Endothelial cell (in vitro differentiated cells): ENCODE measurements around the gene VIL1. TPM values are rescaled to one million over a fixed set of nuclear protein-coding genes. Genes with fewer than 3 reads are reported as not detected.

Source experiments
- DNase-seq: peaks from one replicate; pipeline ENCODE4 v3.0.0; 2021; ENCODE audit warnings: low spot score
- H3K27ac Mint-ChIP-seq: one replicate; pipeline ENCODE4 v1.8.0; 2021; ENCODE audit warnings: mixed read lengths, inconsistent platforms; ENCODE audit not compliant: unreplicated experiment
- H3K27me3 Mint-ChIP-seq: one replicate; pipeline ENCODE4 v1.8.0; 2021; ENCODE audit warnings: mild to moderate bottlenecking, moderate library complexity, mixed read lengths, inconsistent platforms; ENCODE audit not compliant: unreplicated experiment
- H3K36me3 Mint-ChIP-seq: one replicate; pipeline ENCODE4 v1.8.0; 2021; ENCODE audit warnings: mild to moderate bottlenecking, low read depth, mixed read lengths, inconsistent platforms; ENCODE audit not compliant: unreplicated experiment
- H3K4me1 Mint-ChIP-seq: one replicate; pipeline ENCODE4 v1.8.0; 2021; ENCODE audit warnings: mild to moderate bottlenecking, mixed read lengths, inconsistent platforms; ENCODE audit not compliant: unreplicated experiment
- H3K4me3 Mint-ChIP-seq: one replicate; pipeline ENCODE4 v1.8.0; 2021; ENCODE audit warnings: mild to moderate bottlenecking, mixed read lengths, inconsistent platforms; ENCODE audit not compliant: unreplicated experiment
- H3K9me3 Mint-ChIP-seq: one replicate; pipeline ENCODE4 v1.8.0; 2021; ENCODE audit warnings: mixed read lengths, inconsistent platforms; ENCODE audit not compliant: unreplicated experiment
- total RNA-seq: library from RNA; stranded (reverse); fragmentation: NEBNext Ultra II Directional; extraction: Animal tissue kit (Norgen Biotek cat#: 25700); gene quantifications from one replicate; pipeline ENCODE4 v1.2.1, GENCODE V29; 2021; ENCODE audit not compliant: unreplicated experiment
- TF ChIP-seq, protein P1 (sequence below): fragments of 200-600 bp; sonication (generic); IDR thresholded peaks from one replicate; pipeline ENCODE4 v1.5.0; 2021; ENCODE audit warnings: antibody characterized with exemption; ENCODE audit not compliant: unreplicated experiment

The VIL1 gene
- total RNA-seq, 1 donor from 2014 or later = 0.44 TPM

DNA sequence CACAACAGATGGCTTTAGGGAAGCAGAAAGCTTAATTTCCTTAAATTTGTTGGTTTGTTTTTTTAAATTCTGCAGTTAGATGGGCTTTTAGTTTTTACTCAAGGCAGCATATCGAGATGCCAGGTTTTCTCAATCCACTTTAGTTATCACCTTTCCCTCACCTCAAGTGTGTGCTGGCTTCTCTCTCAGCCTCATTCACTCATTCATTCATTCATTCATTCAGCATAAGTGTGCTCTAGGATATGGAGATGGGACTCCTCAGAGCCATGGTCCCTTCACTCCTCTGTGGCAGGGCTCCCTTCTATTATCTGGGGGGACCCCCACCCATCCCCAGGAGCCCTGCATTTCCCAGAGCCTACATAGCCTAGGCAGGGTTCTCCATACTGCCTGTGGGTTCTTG is 19.0 kb downstream of the VIL1 start:
- no peak overlapping the region for H3K27ac Mint-ChIP-seq
- H3K9me3 Mint-ChIP-seq = no peaks in the 10 kb centered on the region
- TF ChIP-seq, protein P1, sequence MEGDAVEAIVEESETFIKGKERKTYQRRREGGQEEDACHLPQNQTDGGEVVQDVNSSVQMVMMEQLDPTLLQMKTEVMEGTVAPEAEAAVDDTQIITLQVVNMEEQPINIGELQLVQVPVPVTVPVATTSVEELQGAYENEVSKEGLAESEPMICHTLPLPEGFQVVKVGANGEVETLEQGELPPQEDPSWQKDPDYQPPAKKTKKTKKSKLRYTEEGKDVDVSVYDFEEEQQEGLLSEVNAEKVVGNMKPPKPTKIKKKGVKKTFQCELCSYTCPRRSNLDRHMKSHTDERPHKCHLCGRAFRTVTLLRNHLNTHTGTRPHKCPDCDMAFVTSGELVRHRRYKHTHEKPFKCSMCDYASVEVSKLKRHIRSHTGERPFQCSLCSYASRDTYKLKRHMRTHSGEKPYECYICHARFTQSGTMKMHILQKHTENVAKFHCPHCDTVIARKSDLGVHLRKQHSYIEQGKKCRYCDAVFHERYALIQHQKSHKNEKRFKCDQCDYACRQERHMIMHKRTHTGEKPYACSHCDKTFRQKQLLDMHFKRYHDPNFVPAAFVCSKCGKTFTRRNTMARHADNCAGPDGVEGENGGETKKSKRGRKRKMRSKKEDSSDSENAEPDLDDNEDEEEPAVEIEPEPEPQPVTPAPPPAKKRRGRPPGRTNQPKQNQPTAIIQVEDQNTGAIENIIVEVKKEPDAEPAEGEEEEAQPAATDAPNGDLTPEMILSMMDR = no peak
- H3K27me3 Mint-ChIP-seq = peaks cover 11% of the 10 kb centered on the region
- DNase-seq = no peak
- H3K4me1 Mint-ChIP-seq = no peaks in the 10 kb centered on the region
- H3K36me3 Mint-ChIP-seq = peaks cover 3% of the 10 kb centered on the region
- no peak overlapping the region for H3K4me3 Mint-ChIP-seq

DNA sequence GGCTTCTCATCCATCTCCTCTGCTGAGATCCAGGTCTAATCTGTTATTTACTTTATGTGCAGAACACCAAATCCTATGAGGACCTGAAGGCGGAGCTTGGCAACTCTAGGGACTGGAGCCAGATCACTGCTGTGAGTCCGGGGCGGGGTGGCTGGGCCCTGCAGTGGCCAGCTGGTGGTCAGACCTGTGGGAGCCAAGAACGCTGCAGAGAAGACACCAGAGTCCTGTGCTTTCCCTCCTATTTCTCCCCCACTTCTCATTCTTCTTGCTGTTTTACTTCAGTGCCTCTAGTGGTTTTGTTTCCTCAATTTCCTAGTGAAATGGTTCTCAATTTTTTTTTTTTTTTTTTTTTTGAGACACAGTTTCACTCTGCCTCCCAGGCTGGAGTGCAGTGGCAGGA is 19.7 kb downstream of the VIL1 start:
- Mint-ChIP-seq H3K9me3 (no peaks in the 10 kb centered on the region), H3K36me3 (peaks cover 3% of the 10 kb centered on the region), H3K4me1 (no peaks in the 10 kb centered on the region), H3K4me3 (no peak overlapping the region), H3K27me3 (peaks cover 11% of the 10 kb centered on the region), H3K27ac (no peak overlapping the region)
- TF ChIP-seq, protein P1 = no peak
- no peak for DNase-seq

DNA sequence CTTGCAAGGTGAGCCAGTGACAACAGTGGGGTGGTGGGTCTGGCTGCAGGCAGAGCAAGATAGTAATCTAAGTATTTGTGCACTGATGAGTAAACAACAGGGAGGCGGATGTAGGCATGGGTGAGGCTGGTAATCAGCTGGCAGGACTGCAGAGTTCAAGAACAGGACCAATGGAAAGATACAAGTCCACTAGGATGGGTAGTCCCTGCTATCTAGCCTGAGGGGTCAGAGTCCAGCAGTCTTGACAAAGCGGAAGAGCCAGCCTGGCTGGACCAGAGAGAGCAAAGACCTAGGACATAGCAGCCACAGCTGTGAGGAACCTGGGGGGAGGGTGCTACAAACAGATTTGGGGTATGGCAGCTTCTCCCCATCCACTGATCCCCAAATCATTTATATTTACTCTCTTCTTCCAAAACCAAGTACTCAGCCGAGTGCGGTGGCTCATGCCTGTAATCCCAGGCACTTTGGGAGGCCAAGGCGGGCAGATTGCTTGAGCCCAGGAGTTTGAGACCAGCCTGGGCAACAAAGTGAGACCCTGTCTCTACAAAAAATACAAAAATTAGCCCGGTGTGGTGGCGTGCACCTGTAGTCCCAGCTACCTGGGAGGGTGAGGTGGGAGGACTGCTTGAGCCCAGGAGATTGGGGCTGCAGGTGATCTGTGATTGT is 25.9 kb downstream of the VIL1 start:
- no peak overlapping the region for H3K4me3 Mint-ChIP-seq
- peaks cover 7% of the 10 kb centered on the region for H3K4me1 Mint-ChIP-seq
- peaks cover 7% of the 10 kb centered on the region for H3K36me3 Mint-ChIP-seq
- TF ChIP-seq, protein P1 = no peak
- no peaks in the 10 kb centered on the region for H3K9me3 Mint-ChIP-seq
- H3K27ac Mint-ChIP-seq = no peak overlapping the region
- DNase-seq = no peak
- H3K27me3 Mint-ChIP-seq = peaks cover 6% of the 10 kb centered on the region

DNA sequence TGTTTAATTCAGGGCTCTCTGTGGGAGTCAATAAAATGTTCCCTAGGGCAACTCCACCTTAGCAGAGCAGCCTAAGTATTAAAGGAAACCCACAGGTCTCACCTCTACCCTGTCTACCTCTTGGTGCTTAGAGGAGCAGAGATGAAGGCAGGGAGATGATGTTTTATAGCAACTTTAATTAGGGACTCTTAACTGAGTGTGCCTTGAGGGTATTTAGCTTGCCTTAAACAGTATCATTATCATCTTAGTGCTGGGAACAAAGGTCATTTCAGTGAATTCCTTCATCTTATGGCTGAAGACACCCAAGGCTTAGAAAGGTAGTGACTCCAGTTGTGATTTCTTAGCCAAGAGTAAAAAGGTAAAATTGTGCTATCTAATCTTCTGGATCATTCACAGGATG is 26.7 kb downstream of the VIL1 start:
- no peak overlapping the region for H3K27ac Mint-ChIP-seq

DNA sequence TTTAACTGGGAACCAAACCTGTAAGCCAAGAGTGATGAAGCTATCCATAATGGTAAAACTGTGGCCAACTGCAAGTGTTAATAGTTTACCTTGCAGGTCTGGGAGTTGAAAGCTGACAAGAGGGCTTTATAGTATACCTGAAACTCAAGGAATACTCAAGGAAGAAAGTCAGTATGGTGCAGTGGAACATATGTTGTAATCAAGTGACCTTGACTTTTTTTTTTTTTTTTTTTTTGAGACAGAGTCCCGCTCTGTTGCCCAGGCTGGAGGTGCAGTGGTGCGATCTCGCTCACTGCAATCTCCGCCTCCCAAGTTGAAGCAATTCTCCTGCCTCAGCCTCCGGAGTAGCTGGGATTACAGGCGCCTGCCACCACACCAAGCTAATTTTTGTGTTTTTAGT is 27.6 kb downstream of the VIL1 start:
- DNase-seq = no peak
- peaks cover 7% of the 10 kb centered on the region for H3K4me1 Mint-ChIP-seq

More for the DNA sequence above, 26.7 kb downstream of the VIL1 start:
- DNase-seq = no peak
- peaks cover 7% of the 10 kb centered on the region for H3K4me1 Mint-ChIP-seq
- H3K9me3 Mint-ChIP-seq = no peaks in the 10 kb centered on the region
- peaks cover 7% of the 10 kb centered on the region for H3K36me3 Mint-ChIP-seq
- no peak overlapping the region for H3K4me3 Mint-ChIP-seq
- TF ChIP-seq, protein P1 = no peak
- H3K27me3 Mint-ChIP-seq = peaks cover 4% of the 10 kb centered on the region

More for the DNA sequence above, 27.6 kb downstream of the VIL1 start:
- H3K4me3 Mint-ChIP-seq = no peak overlapping the region
- H3K36me3 Mint-ChIP-seq = peaks cover 4% of the 10 kb centered on the region
- H3K9me3 Mint-ChIP-seq = no peaks in the 10 kb centered on the region
- no peaks in the 10 kb centered on the region for H3K27me3 Mint-ChIP-seq
- H3K27ac Mint-ChIP-seq = no peak overlapping the region
- TF ChIP-seq, protein P1 = no peak
